ENCODE data around the gene SENP5. TPM values are rescaled to one million over a fixed set of nuclear protein-coding genes. Genes with fewer than 3 reads are reported as not detected.

Gene SENP5
- total and polyA plus RNA-seq, 9 of the 15 experiments (the other 6 are each of a cell fraction or from before 2014, with no cell fraction given): 18.3 to 59.7 (median 35.8) TPM

DNA sequence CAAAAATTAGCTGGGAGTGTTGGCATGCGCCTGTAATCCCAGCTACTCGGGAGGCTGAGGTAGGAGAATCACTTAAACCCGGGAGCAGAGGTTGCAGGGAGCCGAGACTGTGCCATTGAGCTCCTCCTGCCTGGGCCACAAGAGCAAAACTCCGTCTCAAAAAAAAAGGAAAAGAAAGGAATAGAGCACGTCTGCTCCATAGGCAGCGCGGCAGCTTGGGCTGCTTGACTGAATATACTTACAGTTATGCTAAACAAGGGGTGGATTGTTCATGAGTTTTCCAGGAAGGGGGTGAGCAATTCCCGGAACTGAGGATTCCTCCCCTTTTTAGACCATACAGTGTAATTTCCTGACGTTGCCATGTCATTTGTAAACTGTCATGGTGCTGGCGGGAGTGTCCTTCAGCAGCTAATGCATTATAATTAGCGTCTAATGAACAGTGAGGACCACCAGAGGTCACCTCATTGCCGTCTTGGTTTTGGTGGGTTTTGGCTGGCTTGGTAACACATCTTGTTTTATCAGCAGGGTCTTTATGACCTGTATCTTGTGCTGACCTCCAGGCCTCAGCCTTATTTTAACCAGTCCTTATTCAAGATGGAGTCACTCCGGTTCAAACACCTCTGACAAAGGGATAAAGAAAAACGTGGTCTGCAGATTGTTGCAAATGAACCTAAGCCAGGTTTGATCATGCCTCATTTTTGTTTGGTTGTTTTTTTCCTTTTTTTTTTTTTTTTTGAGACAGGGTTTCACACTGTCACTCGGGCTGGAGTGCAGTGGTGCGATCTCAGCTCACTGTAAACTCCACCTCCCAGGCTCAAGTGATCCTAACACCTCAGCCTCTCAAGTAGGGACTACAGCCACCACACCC lies 24.9 kb upstream of the SENP5 start (continued):
- TF ChIP-seq, protein P1, sequence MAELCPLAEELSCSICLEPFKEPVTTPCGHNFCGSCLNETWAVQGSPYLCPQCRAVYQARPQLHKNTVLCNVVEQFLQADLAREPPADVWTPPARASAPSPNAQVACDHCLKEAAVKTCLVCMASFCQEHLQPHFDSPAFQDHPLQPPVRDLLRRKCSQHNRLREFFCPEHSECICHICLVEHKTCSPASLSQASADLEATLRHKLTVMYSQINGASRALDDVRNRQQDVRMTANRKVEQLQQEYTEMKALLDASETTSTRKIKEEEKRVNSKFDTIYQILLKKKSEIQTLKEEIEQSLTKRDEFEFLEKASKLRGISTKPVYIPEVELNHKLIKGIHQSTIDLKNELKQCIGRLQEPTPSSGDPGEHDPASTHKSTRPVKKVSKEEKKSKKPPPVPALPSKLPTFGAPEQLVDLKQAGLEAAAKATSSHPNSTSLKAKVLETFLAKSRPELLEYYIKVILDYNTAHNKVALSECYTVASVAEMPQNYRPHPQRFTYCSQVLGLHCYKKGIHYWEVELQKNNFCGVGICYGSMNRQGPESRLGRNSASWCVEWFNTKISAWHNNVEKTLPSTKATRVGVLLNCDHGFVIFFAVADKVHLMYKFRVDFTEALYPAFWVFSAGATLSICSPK (IDR thresholded peaks at IDR 0.05; ENCODE audit: borderline replicate concordance): no peak
- TF ChIP-seq NFATC3 (IDR thresholded peaks at IDR 0.05): no peak
- TF ChIP-seq RBM39 (optimal IDR thresholded peaks at IDR 0.05; ENCODE audit: low read depth, low read length): no peak
- TF ChIP-seq DPF2 (IDR thresholded peaks at IDR 0.05): peak; percentile 67; the same call in 1 of the 2 replicates
- TF ChIP-seq USF2 (CRISPR knock-in tag; IDR thresholded peaks at IDR 0.05): no peak
- no peak for TF ChIP-seq KAT2B (IDR thresholded peaks at IDR 0.05; ENCODE audit: low read depth, low read length)
- no peak for TF ChIP-seq SIN3A (IDR thresholded peaks at IDR 0.05; ENCODE audit: borderline replicate concordance in 2 of 2, control insufficient read depth in 1 of 2, low read depth in 2 of 2, low read length in 2 of 2)
- TF ChIP-seq ZNF717 (CRISPR knock-in tag; IDR thresholded peaks at IDR 0.05): peak; percentile 97
- peak; percentile 100 for TF ChIP-seq KLF6 (CRISPR knock-in tag; IDR thresholded peaks at IDR 0.05; ENCODE audit: borderline replicate concordance)
- TF ChIP-seq, protein P2, sequence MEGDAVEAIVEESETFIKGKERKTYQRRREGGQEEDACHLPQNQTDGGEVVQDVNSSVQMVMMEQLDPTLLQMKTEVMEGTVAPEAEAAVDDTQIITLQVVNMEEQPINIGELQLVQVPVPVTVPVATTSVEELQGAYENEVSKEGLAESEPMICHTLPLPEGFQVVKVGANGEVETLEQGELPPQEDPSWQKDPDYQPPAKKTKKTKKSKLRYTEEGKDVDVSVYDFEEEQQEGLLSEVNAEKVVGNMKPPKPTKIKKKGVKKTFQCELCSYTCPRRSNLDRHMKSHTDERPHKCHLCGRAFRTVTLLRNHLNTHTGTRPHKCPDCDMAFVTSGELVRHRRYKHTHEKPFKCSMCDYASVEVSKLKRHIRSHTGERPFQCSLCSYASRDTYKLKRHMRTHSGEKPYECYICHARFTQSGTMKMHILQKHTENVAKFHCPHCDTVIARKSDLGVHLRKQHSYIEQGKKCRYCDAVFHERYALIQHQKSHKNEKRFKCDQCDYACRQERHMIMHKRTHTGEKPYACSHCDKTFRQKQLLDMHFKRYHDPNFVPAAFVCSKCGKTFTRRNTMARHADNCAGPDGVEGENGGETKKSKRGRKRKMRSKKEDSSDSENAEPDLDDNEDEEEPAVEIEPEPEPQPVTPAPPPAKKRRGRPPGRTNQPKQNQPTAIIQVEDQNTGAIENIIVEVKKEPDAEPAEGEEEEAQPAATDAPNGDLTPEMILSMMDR (IDR thresholded peaks at IDR 0.05 in 2 of 3, conservative IDR thresholded peaks at IDR 0.05 in 1 of 3; ENCODE audit: insufficient read depth in 2 of 3, low read depth in 1 of 3, low read length in 3 of 3): peak in 2 of 3 experiments; percentile 19 to 30; a peak in 3 of 6 replicates
- TF ChIP-seq ZNF121 (CRISPR knock-in tag; conservative IDR thresholded peaks at IDR 0.05): no peak
- peak; percentile 99 for TF ChIP-seq HINFP (tag; conservative IDR thresholded peaks at IDR 0.05; ENCODE audit: low read depth)
- TF ChIP-seq ZNF785 (CRISPR knock-in tag; IDR thresholded peaks at IDR 0.05): peak; percentile 95
- TF ChIP-seq KDM1A (IDR thresholded peaks at IDR 0.05): 0 out of 4 replicates have a peak, but pooled peaks of 1 of the 2 experiments have one; percentile 7
- TF ChIP-seq ZBTB17 (CRISPR knock-in tag; IDR thresholded peaks at IDR 0.05): peak; percentile 99
- no peak; the same call in 1 of the 2 replicates for TF ChIP-seq ZFP30 (CRISPR knock-in tag; IDR thresholded peaks at IDR 0.05; ENCODE audit: borderline replicate concordance)
- peak; percentile 62; the same call in 1 of the 2 replicates for TF ChIP-seq BCOR (IDR thresholded peaks at IDR 0.05)
- TF ChIP-seq ZNF274 (IDR thresholded peaks at IDR 0.05; ENCODE audit: borderline replicate concordance, low read depth, low read length): no peak
- no peak for TF ChIP-seq BRF1 (IDR thresholded peaks at IDR 0.05; ENCODE audit: borderline replicate concordance, extremely low read depth, insufficient read length)
- TF ChIP-seq, protein P3, sequence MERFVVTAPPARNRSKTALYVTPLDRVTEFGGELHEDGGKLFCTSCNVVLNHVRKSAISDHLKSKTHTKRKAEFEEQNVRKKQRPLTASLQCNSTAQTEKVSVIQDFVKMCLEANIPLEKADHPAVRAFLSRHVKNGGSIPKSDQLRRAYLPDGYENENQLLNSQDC (CRISPR knock-in tag; IDR thresholded peaks at IDR 0.05): peak; percentile 94
- no peak for TF ChIP-seq FOXA1 (IDR thresholded peaks at IDR 0.05; ENCODE audit: borderline replicate concordance)
- TF ChIP-seq STAT5A (IDR thresholded peaks at IDR 0.05; ENCODE audit: borderline replicate concordance, low read length): peak; percentile 98

Data from K562 (cell line).